HG02759 (cell line): ENCODE data around the gene NF1.
"Not testable (repeated sequence)": the region's sequence is repeated elsewhere in the genome, so short reads cannot be mapped to it uniquely, and the experiment has no call there.

ENCODE experiments used
- ATAC-seq: cut with Tn5 transposase; IDR thresholded peaks from one replicate; pipeline ENCODE4 v1.9.1; 2021; ENCODE audit warnings: mild to moderate bottlenecking, moderate library complexity; ENCODE audit not compliant: unreplicated experiment

The NF1 gene

DNA sequence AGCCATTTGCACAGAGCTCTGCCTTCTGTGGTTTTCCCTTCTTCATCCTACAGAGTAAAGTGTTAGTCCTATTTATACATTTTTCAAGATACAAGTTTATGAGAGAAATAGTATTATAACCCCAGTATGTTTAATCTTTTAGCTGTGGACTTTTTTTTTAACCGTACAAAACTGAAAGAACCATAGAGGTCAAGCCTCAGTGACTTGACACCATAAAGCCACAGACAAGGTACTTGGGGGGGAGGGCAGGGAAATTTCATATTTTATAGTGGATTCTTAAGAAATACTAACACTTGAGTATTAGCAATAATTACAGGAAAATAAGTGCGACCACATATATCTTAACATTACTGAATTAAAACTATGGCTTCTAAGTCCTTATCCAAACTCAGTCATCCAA is 279.7 kb downstream of the NF1 start:
- no peak for ATAC-seq

DNA sequence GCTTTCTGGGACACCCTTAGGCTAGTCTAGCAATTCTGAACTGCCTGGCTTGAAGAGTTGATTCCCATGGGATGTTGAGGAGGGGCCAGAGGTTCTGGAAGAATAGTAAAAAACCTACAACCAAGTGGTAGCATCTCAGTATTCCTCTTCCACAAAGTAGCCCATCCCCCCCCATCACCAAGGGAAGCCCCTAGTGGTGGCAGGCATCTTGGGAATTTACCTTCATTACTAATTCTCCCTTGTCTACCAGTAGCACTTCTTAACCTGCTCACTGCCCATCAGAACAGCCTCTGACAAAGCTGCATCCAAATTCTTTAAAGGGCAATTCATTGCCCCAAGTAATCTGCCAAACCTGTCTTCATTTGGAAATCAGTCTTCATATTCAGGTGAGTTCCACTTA is 283.9 kb downstream of the NF1 start:
- no peak for ATAC-seq

DNA sequence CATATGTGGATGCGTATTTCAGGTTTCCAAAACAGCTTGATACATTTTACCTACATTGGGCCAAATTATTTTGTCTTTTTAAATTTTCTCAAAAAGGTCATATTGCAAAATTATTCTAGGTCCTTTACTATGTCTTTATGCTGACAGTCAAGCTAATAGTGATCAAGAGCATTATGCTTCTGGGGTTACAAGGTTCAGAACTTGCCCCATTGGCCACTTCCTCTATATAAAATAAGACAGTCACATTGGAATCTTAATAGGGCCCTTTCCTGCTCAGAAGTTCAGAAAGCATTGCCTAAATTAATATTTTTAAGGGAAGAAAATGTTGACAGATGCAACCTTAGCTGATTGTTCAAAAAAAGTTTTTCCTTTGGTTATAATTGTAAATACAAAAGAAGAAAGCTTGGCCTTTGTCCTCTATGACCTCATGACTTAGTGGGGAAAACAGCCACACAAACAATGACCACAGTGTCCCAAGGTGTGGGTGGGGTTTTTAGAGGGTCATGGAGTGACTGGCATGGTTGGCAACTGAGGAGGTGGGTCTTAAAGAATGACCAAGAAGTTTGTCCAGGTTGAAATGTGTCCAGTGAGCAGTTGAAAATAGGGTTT is 284.9 kb downstream of the NF1 start:
- ATAC-seq: no peak

DNA sequence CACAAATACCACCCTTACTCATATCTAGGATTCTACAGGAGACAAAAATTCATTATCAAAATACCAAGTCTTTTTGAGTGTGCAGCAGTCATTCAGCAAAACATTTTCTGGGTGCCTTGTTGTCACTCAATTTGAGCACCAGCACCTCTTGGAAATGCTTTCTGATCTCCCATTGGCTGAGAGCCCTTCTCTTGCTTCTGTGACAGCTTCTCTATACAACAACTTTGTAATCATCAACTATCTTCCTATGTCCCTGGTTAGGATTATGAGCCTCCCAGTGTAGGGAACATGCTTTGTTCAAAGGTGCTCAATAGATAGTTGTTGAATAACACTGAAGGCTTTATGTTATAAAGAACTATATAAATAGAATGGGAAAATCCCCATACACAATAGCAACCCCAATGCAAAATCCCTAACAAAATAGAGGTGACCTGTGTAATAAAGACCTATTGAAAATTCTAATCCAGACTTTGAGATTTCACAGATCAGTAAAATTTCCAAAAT is 286.4 kb downstream of the NF1 start:
- no peak for ATAC-seq

DNA sequence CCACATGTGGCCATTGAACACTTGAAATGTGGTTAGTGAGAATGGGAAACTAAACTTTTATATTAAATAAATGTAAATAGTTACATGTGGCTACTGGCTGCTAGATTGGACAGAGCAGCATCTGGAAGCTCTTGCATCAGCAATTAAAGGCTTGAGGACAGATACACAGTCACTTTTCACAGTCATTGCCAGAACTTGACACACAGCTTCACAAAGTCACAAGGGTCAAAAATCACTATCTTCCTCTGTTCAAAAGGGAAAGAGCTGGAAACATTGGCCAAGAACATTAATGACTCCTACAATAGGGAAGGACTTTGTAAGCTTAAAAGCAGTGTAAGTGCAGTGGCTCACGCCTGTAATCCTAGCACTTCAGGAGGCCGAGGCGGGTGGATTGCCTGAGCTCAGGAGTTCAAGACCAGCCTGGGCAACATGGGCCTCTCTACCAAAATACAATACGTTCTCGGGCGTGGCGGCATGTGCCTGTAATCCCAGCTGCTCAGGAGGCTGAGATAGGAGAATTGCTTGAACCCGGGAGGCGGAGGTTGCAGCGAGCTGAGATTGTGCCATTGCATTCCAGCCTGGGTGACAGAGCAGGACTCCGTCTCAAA is 288.0 kb downstream of the NF1 start:
- ATAC-seq: not testable (repeated sequence)

DNA sequence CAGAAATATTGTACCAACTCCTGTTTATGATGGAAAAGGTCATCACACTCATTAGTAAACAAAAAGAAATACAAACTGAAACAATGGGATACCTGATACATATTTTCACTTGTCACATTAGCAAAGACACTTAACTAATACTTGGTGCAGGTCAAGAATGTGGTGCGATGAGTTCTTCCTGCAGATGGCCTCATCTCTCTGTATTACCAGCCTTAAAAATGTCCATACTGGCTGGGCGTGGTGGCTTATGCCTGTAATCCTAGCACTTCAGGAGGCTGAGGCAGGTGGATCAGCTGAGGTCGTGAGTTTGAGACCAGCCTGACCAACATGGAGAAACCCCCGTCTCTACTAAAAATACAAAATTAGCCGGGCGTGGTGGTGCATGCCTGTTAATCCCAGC is 288.7 kb downstream of the NF1 start:
- ATAC-seq: not testable (repeated sequence)

DNA sequence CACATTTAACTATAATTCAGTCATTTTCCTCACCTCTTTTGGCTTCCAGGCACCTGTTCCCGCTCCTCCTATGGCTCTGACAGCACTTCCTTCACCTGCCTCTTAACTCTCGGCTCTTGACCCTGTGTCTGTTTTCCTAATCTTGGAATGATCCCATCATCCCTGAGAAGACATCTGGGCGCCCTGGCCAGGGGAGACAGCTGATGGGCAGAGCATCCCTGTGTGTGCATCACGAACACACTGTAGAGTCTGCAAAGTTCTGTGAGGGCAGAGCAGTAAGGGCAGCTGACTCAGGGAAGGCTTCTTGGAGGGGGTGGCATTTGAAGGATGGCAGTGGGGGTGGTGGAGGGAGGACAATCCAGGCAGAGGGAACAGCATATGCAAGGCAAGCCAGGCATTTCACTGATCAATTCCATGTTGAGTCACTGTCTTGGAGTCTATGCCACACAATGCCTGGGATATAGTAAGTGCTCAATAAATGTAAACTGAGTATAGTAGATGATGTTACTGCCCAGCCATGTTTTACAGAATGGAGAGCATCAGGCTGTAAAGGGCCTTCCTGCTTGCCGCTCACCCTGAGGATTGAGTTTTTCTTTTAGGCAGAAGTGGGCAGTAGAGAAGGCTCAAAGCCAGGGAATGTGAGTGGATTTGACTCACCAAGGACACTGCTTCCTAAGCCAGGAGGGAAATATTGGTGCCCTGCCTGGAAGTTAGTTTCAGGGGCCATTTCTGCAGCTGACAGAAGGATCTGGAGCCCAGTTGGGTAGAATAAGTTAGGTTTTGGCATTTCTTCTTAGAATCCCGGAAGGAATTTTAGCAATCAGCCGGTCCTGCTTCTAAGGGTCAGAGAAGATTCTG is 290.9 kb downstream of the NF1 start:
- no peak for ATAC-seq

DNA sequence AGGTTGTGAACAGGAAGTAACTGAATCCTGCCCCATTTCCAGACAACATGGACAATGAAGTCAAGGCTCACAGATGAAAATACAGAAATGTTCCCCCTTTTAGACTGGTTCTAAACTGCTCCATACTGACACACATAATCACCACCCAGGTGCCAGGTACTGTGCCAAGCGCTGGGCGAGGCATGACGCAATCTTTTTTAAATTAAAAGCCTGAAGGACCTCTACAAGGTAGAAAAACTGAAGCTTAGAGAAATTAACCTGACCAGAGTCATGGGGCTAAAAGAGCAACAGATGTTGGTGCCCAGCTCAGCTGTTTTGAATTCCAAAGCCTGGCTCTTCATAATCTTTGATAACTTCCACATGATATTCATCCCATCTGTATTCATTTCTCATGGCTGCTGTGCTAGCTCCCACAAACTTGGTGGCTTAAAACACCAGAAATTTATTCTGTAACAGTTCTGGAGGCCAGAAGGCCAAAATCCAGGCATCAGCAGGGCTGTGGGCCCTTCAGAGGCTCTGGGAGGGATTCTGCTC is 291.8 kb downstream of the NF1 start:
- no peak for ATAC-seq

DNA sequence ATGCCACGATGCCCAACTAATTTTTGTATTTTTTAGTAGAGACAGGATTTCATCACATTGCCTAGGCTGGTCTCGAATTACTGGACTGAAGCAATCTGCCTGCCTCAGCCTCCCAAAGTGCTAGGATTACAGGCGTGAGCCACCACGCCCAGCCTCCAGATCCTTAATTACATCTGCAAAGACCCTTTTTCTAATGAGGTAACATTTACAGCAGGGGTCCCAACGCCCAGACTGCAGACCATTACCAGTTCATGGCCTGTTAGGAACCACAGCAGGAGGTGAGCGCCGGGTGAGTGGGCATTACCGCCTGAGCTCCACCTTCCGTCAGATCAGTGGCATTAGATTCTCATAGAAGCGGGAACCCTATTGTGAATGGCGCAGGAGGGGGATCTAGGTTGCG is 292.7 kb downstream of the NF1 start:
- no peak for ATAC-seq

DNA sequence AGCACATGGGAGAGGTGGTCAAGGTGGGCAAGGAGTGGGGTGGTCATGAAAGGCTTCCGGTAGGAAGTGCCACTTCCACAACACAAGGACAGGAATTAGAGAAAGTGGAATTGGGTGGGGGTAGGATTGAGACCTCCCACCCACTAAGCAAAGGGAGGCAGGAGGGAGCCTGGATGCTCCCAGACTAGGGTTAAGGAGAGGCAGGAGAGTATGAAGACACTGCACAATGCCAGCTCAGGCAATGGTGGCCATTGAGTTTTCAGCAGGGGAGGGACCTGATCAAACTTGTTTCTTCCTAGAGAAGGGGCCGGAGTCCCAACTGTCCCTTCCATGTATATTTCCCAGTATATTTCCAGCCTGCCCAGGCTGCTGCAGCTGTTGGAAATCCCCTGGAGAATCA is 293.6 kb downstream of the NF1 start:
- ATAC-seq: no peak

DNA sequence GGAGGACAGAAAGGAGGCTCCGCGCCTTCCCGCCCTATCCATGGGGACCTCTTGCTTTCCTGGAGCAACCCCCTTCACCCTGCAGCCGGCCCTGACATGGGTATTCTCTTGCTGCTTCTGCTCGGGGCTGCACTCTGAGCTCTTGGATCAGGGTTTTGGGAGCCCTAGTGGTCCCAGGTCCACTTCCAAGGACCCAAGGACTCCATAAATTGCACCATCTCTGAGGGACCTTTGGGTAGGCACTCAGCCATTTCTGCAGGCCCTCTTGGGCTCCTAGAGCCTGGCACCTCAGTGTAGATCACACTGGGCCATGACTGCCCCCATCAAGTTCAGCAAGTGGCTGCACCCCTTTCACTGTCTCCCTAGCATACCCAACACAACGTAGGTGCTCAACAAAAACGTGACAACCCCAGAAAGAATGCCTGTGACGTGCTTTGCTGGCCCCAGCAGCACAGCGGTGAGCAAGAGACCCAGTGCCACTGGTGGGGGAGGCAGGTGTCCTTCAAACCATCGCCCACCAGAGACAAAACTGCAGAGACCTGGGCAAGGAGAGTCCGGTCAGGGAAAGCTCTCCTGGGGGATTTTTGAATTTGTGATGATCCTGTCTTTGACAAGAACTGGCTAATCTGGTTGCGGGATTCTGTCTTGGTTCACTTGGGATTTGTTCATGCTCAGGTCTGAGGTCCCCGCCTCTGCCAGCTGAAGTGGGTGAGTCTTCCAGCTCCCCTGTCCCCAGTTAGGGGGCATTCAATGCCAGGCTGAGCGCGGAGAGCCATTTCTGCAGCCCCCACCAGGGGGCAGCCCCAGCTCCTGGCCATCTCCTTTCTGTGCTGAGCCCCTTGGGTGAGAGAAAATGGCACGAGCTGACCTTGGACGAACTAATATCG is 294.2 kb downstream of the NF1 start:
- ATAC-seq: no peak

DNA sequence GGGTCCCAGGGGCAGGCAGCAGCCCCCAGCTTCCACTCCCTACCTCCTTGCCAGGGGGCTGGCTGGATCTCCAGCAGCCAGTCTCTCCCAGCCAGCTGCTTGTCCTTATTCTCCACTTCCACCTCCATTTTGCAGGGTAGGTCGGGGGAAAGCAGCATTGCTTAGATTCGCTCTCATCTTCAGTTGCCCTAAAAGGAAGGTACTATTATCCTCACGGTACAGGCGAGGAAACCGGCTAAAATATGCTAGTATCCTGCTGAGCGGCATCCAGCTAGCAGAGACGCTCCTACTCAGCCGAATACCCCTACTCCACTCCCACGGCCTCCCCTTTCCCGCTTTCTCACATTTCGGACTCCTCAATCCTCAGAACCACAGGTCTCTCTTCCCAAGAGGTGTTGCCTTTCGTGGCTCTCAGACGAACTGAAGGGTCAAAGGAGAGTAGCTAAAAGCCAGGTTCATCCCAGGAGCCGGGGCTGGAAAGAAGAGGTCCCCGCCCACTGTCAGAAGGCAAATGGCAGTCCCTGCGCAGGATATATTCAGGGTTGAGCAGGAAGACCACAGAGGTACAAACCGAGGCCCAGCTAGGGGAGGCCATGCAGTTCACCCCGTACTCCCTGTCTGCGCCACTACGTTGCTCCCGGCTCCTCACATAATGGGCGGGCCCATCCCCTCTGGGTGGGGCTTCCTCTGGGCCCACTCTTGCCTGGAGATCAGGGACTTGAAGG is 295.0 kb downstream of the NF1 start:
- no peak for ATAC-seq

DNA sequence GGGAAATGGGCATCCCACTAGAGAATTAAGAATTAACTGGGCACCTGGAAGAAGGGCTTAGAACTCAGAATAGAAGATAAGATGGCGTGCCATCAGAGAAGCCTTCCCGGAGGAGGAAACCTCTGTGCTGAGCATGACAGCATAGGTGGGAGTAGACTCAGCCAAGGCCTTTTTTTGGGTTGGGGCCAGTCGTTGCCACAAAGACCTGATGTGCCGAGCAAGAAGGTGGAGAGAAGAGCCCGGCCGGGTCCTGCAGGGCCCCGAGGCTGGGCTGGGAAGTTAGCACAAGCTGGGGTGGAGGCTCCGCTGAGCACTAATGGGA is 295.6 kb downstream of the NF1 start:
- no peak for ATAC-seq

DNA sequence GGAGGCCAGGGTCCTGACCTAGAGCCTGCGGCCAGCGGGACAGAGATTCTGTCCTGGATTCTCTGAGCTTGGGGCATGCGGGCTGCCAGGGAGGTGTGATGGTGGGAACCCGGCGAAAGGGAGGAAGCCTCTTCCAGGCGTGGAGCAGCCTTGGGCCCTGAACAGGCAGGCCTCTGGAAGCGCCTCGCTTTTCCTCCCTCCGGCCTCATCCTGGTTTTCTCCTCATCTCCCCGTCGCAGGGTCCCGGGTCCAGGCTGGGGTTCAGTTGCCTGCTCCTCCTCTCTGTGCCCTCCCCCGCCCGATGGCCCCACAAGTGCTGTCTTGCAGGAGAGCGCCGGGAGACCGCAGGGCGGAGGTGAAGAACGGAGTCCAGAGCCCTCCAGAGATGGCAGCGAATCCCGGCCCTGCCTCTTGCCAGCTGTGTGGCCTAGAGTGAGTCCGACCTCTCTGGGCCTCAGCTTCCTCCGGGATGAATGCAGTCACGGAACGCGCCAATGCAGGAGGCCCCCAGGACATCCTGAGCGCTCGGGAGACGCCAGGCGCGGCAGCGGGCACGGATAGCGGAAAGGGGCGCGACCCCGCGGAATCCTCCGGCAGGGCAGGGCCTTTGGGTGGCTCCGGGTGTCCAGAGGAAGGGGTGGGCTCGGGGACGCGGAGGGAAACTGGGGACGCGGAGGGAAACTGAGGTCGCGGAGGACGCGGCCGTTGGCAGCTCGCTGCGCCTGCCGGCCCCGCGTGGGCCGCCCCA is 296.1 kb downstream of the NF1 start:
- ATAC-seq: no peak

DNA sequence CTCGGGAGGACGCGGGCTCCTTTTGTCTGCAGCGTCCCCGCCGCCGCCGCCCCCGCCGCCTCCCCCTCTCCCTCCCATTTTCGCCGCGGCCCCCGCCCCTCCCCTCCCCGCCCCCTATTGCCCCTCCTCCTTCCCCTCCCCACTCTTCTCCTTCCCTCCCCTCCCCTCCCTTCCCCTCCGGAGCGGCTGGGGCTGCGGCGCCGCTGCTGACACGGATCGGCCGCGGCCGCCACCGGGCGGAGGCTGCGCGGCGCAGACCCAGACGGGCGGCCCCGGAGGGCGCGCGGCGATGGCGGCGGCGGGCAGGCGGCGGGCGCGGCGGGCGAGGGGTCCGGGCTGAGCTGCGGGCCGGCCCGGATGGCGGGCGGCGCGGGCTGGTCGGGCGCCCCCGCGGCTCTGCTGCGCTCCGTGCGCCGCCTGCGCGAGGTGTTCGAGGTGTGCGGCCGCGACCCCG is 296.7 kb downstream of the NF1 start, which contains the start of gene RAB11FIP4:
RAB11FIP4 (plus strand) TSS at position 180 of the 454 bp plus-strand sequence; CDS start at position 358, 178 bp downstream.
- ATAC-seq: no peak

DNA sequence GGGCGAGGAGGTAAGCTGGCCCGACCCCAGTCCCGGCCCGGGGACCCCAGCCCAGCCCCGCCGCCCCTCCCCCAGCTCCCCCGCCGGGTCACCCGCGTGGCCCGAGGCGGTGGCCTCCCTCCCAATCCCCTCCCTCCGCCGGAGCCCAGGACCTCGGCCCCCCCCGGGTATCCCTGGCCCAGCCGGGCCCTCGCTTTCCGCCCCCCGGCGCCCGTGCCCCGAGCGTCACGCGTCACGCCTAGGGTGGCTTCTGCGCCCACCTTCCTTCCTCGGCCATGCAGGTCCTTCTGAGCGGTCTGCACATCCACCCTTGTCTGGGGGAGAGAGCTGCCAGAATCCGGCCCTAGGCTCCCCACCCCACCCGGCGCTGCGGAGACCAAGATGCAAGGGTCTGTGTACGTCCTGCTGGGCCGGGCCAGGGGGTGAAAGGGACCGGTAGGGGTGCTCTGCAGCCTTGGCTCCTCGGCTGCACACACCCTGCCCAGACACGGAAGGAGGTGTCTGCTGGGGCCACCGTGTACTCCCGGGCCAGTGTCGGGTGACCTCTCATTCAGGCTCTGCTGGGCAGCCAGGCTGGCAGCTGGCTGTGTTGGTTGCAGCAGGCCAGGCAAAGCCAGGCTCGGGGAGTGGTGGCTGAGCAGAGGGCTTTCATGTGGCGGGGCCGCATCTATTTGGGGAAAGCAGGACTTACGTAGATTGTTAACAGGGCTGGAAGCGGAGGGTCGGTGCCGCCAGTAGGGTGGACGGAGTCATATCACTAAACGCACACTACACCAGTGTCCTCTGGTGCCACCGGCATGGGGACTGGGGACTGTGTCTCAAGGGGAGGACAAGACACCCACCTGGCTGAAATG is 297.5 kb downstream of the NF1 start:
- no peak for ATAC-seq

DNA sequence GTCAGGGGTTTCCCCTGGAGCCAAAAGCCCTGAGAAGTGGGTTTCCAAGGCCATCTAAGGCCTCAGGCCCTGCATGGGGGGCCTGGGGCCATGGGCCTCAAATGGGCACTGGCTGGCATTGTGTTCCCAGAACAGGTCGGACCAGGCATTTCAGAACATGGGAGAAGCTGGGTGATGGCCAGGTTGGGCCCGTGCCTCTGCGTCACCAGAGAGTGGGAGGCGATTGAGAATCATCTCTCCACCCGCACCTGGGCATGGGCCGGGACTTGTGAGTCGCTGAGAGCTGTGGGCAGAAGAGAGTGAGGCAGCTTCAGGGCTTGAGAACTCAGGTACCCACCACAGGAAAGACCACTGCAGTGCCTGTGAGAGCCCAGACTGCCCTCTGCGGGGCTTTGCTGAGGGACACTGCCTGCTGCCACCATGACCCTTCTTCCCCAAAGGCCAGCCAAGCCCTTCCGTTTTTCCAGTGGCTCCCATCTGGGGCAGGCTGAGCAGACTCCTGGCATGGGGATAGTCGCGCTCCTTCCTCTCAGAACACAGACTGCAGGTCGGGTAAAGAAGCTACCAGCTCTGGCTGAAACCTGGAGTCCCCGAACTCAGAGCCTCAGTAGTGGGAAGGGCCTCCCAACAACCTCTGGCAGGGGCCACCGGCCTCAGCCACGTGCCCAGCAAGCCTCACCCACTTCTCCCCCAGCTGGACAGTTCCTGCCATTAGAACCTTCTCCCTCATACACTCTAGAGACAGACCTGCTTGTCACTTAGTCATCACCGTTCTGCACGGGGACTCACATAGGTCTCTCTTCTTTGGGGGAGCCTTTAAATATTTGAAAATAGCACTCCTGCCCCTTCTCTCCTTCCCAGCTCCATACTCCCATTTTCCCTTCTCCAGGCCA is 298.3 kb downstream of the NF1 start:
- ATAC-seq: no peak
